Measurements from ENCODE around the gene NLGN1. TPM values are rescaled to one million over a fixed set of nuclear protein-coding genes. Genes with fewer than 3 reads are reported as not detected.

Gene NLGN1
- total and polyA plus RNA-seq, 2 experiments from 2014 or later: 5.1 to 11.2 TPM

DNA sequence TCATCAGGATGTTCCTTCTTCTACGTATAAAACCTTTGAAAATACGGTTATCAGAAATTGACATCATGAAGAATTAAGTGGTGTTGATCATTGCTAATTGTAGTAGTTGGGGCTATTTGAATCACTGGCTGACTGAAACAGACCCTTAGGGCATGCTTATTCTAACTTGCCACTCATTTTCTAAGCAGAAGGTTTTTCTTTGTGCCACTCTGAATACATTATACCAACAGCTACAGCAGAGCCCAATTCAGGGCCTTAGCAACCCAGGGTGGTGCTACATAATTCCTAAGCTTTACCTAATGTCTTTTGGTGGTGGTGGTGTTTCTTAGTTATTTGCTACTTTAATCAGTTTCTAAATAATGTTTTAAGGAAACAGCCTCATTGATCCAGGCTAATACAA, 524.2 kb downstream of the NLGN1 start:
- no peaks in the 10 kb centered on the region for H3K4me1 ChIP-seq (ENCODE audit: insufficient read depth)
- TF ChIP-seq EZH2 (IDR thresholded peaks at IDR 0.05; ENCODE audit: borderline replicate concordance) (no peak), EZH2phosphoT487 (IDR thresholded peaks at IDR 0.05; ENCODE audit: low read depth, severe bottlenecking, unreplicated experiment) (no peak)
- TF ChIP-seq, protein P1, sequence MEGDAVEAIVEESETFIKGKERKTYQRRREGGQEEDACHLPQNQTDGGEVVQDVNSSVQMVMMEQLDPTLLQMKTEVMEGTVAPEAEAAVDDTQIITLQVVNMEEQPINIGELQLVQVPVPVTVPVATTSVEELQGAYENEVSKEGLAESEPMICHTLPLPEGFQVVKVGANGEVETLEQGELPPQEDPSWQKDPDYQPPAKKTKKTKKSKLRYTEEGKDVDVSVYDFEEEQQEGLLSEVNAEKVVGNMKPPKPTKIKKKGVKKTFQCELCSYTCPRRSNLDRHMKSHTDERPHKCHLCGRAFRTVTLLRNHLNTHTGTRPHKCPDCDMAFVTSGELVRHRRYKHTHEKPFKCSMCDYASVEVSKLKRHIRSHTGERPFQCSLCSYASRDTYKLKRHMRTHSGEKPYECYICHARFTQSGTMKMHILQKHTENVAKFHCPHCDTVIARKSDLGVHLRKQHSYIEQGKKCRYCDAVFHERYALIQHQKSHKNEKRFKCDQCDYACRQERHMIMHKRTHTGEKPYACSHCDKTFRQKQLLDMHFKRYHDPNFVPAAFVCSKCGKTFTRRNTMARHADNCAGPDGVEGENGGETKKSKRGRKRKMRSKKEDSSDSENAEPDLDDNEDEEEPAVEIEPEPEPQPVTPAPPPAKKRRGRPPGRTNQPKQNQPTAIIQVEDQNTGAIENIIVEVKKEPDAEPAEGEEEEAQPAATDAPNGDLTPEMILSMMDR (IDR thresholded peaks at IDR 0.05; ENCODE audit: poor library complexity): no peak
- no peak for DNase-seq (ENCODE audit: low spot score)
- no peaks in the 10 kb centered on the region for H3K36me3 ChIP-seq (replicated peaks; ENCODE audit: insufficient read depth, low read depth)
- no peaks in the 10 kb centered on the region for H3K9me2 ChIP-seq (replicated peaks; ENCODE audit: insufficient read depth)
- H3K27ac ChIP-seq: no peak overlapping the region
- H3K79me2 ChIP-seq: no peaks in the 10 kb centered on the region
- no peak overlapping the region for H3K4me3 ChIP-seq
- no peak overlapping the region for H2AFZ ChIP-seq
- WGBS (ENCODE audit: low lambda C conversion rate, missing lambda C conversion rate): 88% methylated on average over 2 of the region's 2 CpGs
- H3K4me2 ChIP-seq: no peak overlapping the region
- no peaks in the 10 kb centered on the region for H3K27me3 ChIP-seq
- H4K20me1 ChIP-seq (ENCODE audit: insufficient read depth, poor library complexity, severe bottlenecking): no peaks in the 10 kb centered on the region
- H3K9me3 ChIP-seq (ENCODE audit: low read depth): no peaks in the 10 kb centered on the region

DNA sequence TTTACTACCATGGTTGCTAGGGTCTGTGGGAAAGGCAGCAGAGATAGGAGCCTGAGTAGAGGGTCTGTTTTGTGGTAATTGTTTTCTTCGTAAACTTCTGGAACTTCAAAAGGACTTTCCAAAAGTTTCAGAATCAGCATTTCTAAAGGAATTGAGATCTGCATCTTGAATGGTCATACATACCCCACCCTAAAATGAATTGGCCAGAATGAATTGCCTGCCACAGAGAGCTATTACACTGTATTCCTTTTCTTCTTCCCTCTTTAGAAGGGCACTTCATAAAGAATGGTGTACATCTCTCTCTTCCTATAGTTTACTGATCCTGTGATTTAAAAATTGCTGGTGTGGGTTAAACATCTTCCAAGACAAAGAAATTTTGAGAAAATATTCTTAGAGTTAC, 525.7 kb downstream of the NLGN1 start:
- Histone ChIP-seq H3K36me3 (replicated peaks; ENCODE audit: insufficient read depth, low read depth) (no peaks in the 10 kb centered on the region), H3K4me3 (no peak overlapping the region), H3K27ac (no peak overlapping the region), H2AFZ (no peak overlapping the region), H3K9me2 (replicated peaks; ENCODE audit: insufficient read depth) (no peaks in the 10 kb centered on the region), H3K79me2 (no peaks in the 10 kb centered on the region), H3K27me3 (no peaks in the 10 kb centered on the region), H3K9me3 (ENCODE audit: low read depth) (no peaks in the 10 kb centered on the region), H3K4me2 (no peak overlapping the region), H3K4me1 (ENCODE audit: insufficient read depth) (no peaks in the 10 kb centered on the region), H4K20me1 (ENCODE audit: insufficient read depth, poor library complexity, severe bottlenecking) (no peaks in the 10 kb centered on the region)
- 80% methylated on average over 1 of the region's 1 CpG for WGBS (ENCODE audit: low lambda C conversion rate, missing lambda C conversion rate)
- TF ChIP-seq EZH2phosphoT487 (IDR thresholded peaks at IDR 0.05; ENCODE audit: low read depth, severe bottlenecking, unreplicated experiment): no peak
- TF ChIP-seq, protein P1 (IDR thresholded peaks at IDR 0.05; ENCODE audit: poor library complexity): no peak
- no peak for TF ChIP-seq EZH2 (IDR thresholded peaks at IDR 0.05; ENCODE audit: borderline replicate concordance)
- DNase-seq (ENCODE audit: low spot score): no peak

DNA sequence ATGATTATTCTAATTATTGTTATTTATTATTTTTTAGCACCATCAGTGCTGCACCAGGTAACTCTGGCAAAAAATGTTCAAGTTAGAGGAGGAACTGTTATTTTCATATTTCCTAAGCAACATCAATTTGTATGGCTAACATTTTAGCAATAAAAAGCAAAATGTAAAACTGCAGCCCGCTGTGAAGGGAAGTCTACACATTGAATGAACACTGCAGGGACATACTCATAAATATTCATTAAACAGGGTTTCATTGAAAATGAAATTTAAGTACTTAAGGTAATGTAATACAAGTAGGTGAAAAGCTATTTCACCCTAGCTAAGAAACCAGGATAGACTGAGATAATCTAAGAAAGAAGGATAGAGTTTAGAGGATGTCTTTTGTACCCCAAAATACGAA, 532.7 kb downstream of the NLGN1 start:
- TF ChIP-seq EZH2 (IDR thresholded peaks at IDR 0.05; ENCODE audit: borderline replicate concordance): no peak
- TF ChIP-seq EZH2phosphoT487 (IDR thresholded peaks at IDR 0.05; ENCODE audit: low read depth, severe bottlenecking, unreplicated experiment): no peak
- TF ChIP-seq, protein P1 (IDR thresholded peaks at IDR 0.05; ENCODE audit: poor library complexity): no peak
- no peak overlapping the region for H2AFZ ChIP-seq
- H3K36me3 ChIP-seq (replicated peaks; ENCODE audit: insufficient read depth, low read depth): no peaks in the 10 kb centered on the region
- H3K79me2 ChIP-seq: no peaks in the 10 kb centered on the region
- H3K4me3 ChIP-seq: no peak overlapping the region
- no peak overlapping the region for H3K4me2 ChIP-seq
- no peak overlapping the region for H3K27ac ChIP-seq
- no peaks in the 10 kb centered on the region for H3K4me1 ChIP-seq (ENCODE audit: insufficient read depth)
- H3K9me2 ChIP-seq (replicated peaks; ENCODE audit: insufficient read depth): no peaks in the 10 kb centered on the region
- no peak for DNase-seq (ENCODE audit: low spot score)
- H4K20me1 ChIP-seq (ENCODE audit: insufficient read depth, poor library complexity, severe bottlenecking): no peaks in the 10 kb centered on the region
- WGBS (ENCODE audit: low lambda C conversion rate, missing lambda C conversion rate): 79% methylated on average over 2 of the region's 2 CpGs
- H3K27me3 ChIP-seq: no peaks in the 10 kb centered on the region
- no peaks in the 10 kb centered on the region for H3K9me3 ChIP-seq (ENCODE audit: low read depth)

DNA sequence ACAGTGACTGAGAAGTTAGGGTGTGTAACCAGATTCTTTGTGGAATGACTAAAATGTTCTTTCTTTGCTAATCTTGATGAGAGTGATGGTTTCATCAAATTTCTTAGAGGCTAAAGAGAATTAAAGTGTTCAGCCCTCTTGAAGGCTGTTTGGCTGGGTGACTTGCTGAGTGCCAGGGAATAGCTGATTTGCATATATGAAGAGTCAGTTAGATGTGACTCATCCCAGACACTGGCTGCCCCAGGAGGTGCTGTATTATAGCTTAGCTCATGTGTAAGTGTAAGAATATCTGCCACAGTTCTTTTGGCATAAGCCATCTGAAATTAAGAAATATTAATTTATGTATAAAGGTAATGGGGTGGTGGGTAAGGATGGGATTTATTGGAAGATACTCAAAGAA, 535.1 kb downstream of the NLGN1 start:
- no peaks in the 10 kb centered on the region for H3K79me2 ChIP-seq
- H3K27ac ChIP-seq: no peak overlapping the region
- no peak overlapping the region for H3K4me3 ChIP-seq
- H3K27me3 ChIP-seq: no peaks in the 10 kb centered on the region
- no peaks in the 10 kb centered on the region for H3K9me3 ChIP-seq (ENCODE audit: low read depth)
- no peaks in the 10 kb centered on the region for H4K20me1 ChIP-seq (ENCODE audit: insufficient read depth, poor library complexity, severe bottlenecking)
- H2AFZ ChIP-seq: no peak overlapping the region
- no peaks in the 10 kb centered on the region for H3K36me3 ChIP-seq (replicated peaks; ENCODE audit: insufficient read depth, low read depth)
- TF ChIP-seq EZH2 (IDR thresholded peaks at IDR 0.05; ENCODE audit: borderline replicate concordance) (no peak), EZH2phosphoT487 (IDR thresholded peaks at IDR 0.05; ENCODE audit: low read depth, severe bottlenecking, unreplicated experiment) (no peak)
- TF ChIP-seq, protein P1 (IDR thresholded peaks at IDR 0.05; ENCODE audit: poor library complexity): no peak
- no peaks in the 10 kb centered on the region for H3K4me1 ChIP-seq (ENCODE audit: insufficient read depth)
- no peak overlapping the region for H3K4me2 ChIP-seq
- H3K9me2 ChIP-seq (replicated peaks; ENCODE audit: insufficient read depth): no peaks in the 10 kb centered on the region
- DNase-seq (ENCODE audit: low spot score): peak; percentile 44

Measured in hepatocyte (in vitro differentiated cells).